ENCODE results near the gene INAFM2.

DNA sequence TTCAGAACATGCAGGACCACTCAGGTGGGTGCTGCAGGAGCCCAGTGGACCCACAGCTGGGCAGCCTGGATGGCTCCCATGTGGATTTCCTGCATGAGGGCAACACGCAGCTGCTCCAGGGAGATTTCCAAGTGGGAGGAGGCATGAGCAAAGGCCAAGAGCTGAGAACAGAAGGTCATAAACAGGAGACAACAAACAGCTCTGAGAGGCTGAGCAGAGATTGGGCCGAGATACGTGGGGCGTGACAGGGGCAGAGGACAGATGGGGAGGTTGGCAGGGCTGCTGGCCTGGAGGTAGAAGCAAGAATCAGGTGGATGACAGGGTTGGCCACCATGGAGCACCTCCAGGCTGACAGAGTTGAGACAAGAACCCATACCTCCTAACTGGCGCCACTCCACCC lies 30.2 kb downstream of the INAFM2 start:
- TF ChIP-seq EZH2 (IDR thresholded peaks at IDR 0.05; ENCODE audit: borderline replicate concordance, low read length) = no peak
- TF ChIP-seq, protein P1, sequence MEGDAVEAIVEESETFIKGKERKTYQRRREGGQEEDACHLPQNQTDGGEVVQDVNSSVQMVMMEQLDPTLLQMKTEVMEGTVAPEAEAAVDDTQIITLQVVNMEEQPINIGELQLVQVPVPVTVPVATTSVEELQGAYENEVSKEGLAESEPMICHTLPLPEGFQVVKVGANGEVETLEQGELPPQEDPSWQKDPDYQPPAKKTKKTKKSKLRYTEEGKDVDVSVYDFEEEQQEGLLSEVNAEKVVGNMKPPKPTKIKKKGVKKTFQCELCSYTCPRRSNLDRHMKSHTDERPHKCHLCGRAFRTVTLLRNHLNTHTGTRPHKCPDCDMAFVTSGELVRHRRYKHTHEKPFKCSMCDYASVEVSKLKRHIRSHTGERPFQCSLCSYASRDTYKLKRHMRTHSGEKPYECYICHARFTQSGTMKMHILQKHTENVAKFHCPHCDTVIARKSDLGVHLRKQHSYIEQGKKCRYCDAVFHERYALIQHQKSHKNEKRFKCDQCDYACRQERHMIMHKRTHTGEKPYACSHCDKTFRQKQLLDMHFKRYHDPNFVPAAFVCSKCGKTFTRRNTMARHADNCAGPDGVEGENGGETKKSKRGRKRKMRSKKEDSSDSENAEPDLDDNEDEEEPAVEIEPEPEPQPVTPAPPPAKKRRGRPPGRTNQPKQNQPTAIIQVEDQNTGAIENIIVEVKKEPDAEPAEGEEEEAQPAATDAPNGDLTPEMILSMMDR (conservative IDR thresholded peaks at IDR 0.05 in 1 of 2, IDR thresholded peaks at IDR 0.05 in 1 of 2; ENCODE audit: extremely low read depth in 1 of 2, insufficient read depth in 1 of 2, low read depth in 1 of 2, low read length in 2 of 2) = no peak

Measured in mammary epithelial cell (primary cell).